ENCODE data around the gene TNIP3. TPM values are rescaled to one million over a fixed set of nuclear protein-coding genes. Genes with fewer than 3 reads are reported as not detected.
"Not testable (repeated sequence)": the region's sequence is repeated elsewhere in the genome, so short reads cannot be mapped to it uniquely, and the experiment has no call there.

Gene TNIP3
- total RNA-seq, 1 donor from 2014 or later: 0.47 TPM

- DNase-seq: no peak
Observed at GRCh38 chr4:121177246-121178137, 13.4 kb upstream of the TNIP3 start.

GRCh38 chr4:121176082-121176934 lies 12.2 kb upstream of the TNIP3 start:
- no peak for DNase-seq

GRCh38 chr4:121171477-121171876 lies 7.4 kb upstream of the TNIP3 start:
- DNase-seq: not testable (repeated sequence)

GRCh38 chr4:121168446-121169281 lies 4.5 kb upstream of the TNIP3 start:
- DNase-seq: no peak

- no peak for DNase-seq
Observed at GRCh38 chr4:121166976-121167375, 2.9 kb upstream of the TNIP3 start.

GRCh38 chr4:121165206-121165605 lies 1.1 kb upstream of the TNIP3 start:
- no peak for DNase-seq

GRCh38 chr4:121156822-121157769 lies 7.0 kb downstream of the TNIP3 start:
- DNase-seq: no peak

- DNase-seq: no peak
Observed at GRCh38 chr4:121155893-121156292, 8.2 kb downstream of the TNIP3 start.

- DNase-seq: no peak
Observed at GRCh38 chr4:121154103-121154515, 10.0 kb downstream of the TNIP3 start.

- no peak for DNase-seq
Observed at GRCh38 chr4:121151942-121152341, 12.2 kb downstream of the TNIP3 start.

GRCh38 chr4:121150486-121150885 lies 13.6 kb downstream of the TNIP3 start:
- no peak for DNase-seq

- no peak for DNase-seq
Observed at GRCh38 chr4:121150003-121150402, 14.1 kb downstream of the TNIP3 start.

- no peak for DNase-seq
Observed at GRCh38 chr4:121148621-121149020, 15.5 kb downstream of the TNIP3 start.

GRCh38 chr4:121148000-121148399 lies 16.1 kb downstream of the TNIP3 start:
- DNase-seq: no peak

- DNase-seq: no peak
Observed at GRCh38 chr4:121146530-121146929, 17.6 kb downstream of the TNIP3 start.

GRCh38 chr4:121145430-121145829 lies 18.7 kb downstream of the TNIP3 start:
- no peak for DNase-seq

- DNase-seq: no peak
Observed at GRCh38 chr4:121144021-121144420, 20.1 kb downstream of the TNIP3 start.

GRCh38 chr4:121143131-121143530 lies 21.0 kb downstream of the TNIP3 start:
- no peak for DNase-seq

GRCh38 chr4:121140716-121141460 lies 23.2 kb downstream of the TNIP3 start:
- DNase-seq: no peak

- DNase-seq: no peak
Observed at GRCh38 chr4:121139533-121140222, 24.4 kb downstream of the TNIP3 start.

Measured in occipital lobe (tissue), 2 donors.